ENCODE data around the gene STAMBP.
"Not testable (repeated sequence)": the region's sequence is repeated elsewhere in the genome, so short reads cannot be mapped to it uniquely, and the experiment has no call there.

Gene STAMBP

DNA sequence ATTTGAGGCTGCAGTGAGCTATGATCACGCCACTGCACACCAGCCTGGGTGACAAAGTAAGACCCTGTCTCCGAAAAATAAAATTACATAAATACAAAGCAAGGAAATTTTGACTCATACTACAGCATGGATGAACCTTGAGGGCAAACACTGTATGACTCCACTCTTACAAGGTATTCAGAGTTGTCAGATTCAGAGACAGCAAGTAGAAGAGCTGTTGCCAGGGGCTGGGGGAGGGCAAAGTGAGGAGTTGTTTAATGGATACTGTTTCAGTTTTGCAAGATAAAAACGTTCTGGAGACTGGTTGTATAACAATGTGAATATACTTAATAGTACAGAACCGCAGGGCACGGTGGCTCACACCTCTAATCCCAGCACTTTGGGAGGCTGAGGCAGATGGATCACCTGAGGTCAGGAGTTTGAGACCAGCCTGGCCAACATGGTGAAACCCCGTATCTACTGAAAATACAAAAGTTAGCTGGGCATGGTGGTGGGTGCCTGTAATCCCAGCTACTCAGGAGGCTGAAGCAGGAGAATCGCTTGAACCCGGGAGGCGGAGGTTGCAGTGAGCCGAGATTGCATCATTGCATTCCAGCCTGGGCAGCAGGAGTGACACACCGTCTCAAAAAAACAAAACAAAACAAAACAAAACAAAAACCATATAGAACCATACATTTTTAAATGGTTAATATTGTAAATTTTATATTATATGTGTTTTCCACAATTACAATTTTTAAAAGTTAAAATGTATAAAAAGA is 59.0 kb downstream of the STAMBP start:
- H3K4me1 Mint-ChIP-seq (ENCODE audit: low read depth), result peaks cover 13% of the 10 kb centered on the region
- not testable (repeated sequence) for DNase-seq (ENCODE audit: low spot score); H3K36me3 Mint-ChIP-seq (ENCODE audit: low read depth); H3K27ac Mint-ChIP-seq; H3K4me3 Mint-ChIP-seq; H3K9me3 Mint-ChIP-seq; H3K27me3 Mint-ChIP-seq (ENCODE audit: low read depth)

DNA sequence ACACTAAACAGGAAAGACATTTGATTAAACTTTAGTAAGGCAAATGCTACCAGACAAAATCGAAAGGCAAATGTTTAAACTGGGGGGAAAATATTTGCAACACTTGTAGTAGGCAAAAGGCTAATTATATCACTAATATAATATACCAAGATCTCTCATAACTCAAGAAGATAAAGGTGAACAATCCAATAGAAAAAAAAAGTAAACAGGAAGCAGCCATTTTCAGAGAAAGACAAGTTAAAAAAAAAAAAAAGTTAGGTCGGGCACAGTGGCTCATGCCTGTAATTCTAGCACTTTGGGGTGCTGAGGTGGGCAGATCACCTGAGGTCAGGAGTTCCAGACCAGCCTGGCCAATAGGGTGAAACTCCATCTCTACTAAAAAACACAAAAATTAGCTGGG is 59.6 kb downstream of the STAMBP start:
- Mint-ChIP-seq H3K27ac (peak overlapping the region; percentile 43), H3K27me3 (ENCODE audit: low read depth) (peaks cover 1% of the 10 kb centered on the region), H3K4me3 (no peak overlapping the region)

DNA sequence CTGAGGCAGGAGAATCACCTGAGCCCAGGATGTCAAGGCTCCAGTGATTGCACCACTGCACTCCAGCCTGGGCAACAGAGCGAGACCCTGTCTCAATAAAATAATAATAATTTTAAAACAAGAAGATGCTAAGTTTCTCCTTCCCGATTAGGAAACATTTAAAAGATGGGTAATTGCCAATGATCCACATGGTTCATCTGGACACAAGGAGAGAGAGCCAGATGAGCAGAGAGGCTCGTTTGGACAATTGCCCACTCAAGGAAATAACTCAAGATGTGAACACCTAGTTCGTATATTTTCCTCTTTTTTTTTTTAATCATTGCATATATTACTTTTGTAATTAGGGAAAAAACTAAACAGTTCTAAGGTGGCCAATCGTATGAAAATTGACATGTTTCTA is 60.4 kb downstream of the STAMBP start:
- H3K4me3 Mint-ChIP-seq, result no peak overlapping the region
- H3K27me3 Mint-ChIP-seq (ENCODE audit: low read depth), result no peaks in the 10 kb centered on the region
- H3K9me3 Mint-ChIP-seq, result no peaks in the 10 kb centered on the region
- peaks cover 18% of the 10 kb centered on the region for H3K4me1 Mint-ChIP-seq (ENCODE audit: low read depth)
- no peaks in the 10 kb centered on the region for H3K36me3 Mint-ChIP-seq (ENCODE audit: low read depth)
- DNase-seq (ENCODE audit: low spot score), result no peak
- H3K27ac Mint-ChIP-seq, result no peak overlapping the region

More for the DNA sequence above, 59.6 kb downstream of the STAMBP start:
- Mint-ChIP-seq H3K36me3 (ENCODE audit: low read depth) (no peaks in the 10 kb centered on the region), H3K9me3 (no peaks in the 10 kb centered on the region), H3K4me1 (ENCODE audit: low read depth) (peaks cover 13% of the 10 kb centered on the region)
- DNase-seq (ENCODE audit: low spot score), result no peak

DNA sequence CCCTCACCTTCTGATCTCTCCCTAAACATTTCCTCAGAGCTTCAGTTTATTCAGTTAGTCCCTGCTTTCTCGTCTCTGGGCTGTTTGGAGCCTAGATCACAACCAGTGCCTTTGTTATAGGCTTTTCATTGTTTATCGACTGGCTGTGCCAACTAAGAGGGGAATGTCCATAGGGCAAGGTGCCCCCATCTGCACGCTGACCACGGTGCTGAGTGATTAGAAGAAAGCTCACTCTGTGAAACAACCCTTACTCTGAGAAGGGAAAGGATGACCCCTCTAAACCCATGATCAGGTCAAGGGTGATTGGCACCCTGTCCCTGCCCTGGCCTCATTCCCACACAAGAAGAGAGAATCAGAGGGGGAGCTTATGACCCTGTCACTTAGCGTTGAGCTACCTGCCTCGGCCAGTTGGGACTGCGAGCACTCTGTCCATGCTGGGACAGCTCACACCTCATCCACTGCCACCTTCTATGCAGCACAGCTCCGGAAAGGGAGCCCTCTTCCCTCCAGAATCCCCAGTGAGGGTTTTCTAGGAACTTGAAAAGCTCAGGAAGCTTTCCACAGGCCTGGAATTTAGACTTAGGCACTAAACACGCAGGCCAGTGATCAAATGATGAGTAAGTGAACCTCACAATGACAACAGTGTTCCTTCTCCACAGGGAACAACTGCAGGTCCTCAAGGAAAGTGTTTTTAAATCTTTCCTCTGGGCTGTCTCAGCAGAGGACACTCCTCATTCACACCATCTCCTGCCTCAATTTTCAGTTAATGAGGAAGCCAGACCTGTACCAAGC is 61.7 kb downstream of the STAMBP start:
- Mint-ChIP-seq H3K27ac (no peak overlapping the region), H3K9me3 (no peaks in the 10 kb centered on the region), H3K4me3 (no peak overlapping the region), H3K4me1 (ENCODE audit: low read depth) (peaks cover 24% of the 10 kb centered on the region), H3K27me3 (ENCODE audit: low read depth) (no peaks in the 10 kb centered on the region), H3K36me3 (ENCODE audit: low read depth) (no peaks in the 10 kb centered on the region)
- no peak for DNase-seq (ENCODE audit: low spot score)

- Mint-ChIP-seq H3K36me3 (ENCODE audit: low read depth) (no peaks in the 10 kb centered on the region), H3K9me3 (no peaks in the 10 kb centered on the region), H3K4me1 (ENCODE audit: low read depth) (peaks cover 26% of the 10 kb centered on the region), H3K4me3 (no peak overlapping the region), H3K27me3 (ENCODE audit: low read depth) (no peaks in the 10 kb centered on the region), H3K27ac (no peak overlapping the region)
- no peak for DNase-seq (ENCODE audit: low spot score)
Measured at GRCh38 chr2:73891276-73891901, 62.6 kb downstream of the STAMBP start.

DNA sequence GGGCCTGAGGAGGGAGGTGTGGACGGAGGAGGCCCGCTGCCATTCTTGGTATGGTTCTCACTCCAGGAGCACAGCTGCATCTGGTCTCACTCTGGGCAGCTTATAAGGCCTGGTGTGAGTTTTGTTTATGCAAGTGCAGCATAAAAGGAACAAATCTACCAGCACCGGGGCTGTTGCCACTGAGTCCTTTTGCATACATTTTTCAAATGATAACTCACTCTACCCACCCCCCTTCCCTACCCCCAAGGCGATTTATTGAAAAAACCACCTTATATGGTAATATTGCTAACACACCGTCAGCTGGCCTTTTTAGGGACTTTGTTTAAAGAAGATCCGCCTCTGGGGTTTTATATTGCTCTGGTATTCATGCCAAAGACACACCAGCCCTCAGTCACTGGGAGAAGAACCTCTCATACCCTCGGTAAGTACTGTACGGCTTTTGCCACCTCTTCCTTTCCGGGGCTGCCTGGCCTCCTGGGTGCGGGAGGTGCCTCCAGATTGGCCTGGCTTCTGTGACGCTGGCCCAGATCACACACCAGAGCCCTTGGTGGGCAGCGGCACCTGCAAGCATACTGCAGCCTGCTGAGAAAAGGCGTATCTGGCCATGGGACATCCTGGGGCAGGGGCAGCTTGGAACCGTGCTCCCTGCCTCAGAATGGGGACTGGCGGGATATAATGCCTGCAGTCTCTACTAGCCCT is 64.0 kb downstream of the STAMBP start, which contains the start of gene ACTG2:
ACTG2 (plus strand) TSS at position 378 of the 699 bp plus-strand sequence. CDS start 8,304 bp downstream, outside the sequence.
- Mint-ChIP-seq H3K4me1 (ENCODE audit: low read depth) (peaks cover 37% of the 10 kb centered on the region), H3K27ac (no peak within 1 kb of the TSS), H3K27me3 (ENCODE audit: low read depth) (no peaks in the 10 kb centered on the region), H3K9me3 (no peaks in the 10 kb centered on the region), H3K36me3 (ENCODE audit: low read depth) (no peaks in the 10 kb centered on the region), H3K4me3 (no peak within 1 kb of the TSS)
- DNase-seq (ENCODE audit: low spot score), result no peak

DNA sequence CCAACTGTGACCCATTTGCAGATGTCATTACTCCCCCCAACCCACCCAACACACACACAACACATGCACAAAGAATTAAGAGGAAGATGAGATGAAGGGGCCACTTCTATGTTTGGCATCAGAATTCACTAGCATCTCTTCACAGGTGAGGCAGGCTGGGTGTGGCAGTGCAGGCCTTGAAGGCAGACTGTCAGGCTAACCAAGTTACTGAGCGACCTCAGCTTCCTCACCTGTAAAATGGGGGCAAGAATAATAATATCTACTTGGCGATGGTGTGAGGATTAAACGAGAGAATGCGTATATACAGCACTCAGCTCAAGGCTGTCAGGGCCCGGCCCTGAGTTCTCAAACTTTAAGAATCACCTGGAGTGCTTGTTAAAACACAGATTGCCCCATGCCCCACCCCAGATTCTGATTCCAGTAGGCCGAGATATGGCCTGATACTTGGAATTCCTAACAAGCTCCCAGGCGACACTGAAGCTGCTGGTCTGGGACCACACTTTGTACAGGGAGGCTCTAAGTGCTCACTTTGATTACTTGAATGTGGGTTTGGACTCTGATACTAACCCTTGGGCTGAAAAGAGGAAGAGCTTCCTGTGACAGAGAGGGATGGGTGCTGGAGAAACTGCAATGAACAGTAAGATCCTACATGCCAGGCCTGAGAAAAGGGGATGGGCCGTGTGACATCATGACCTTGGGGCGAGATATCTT is 65.2 kb downstream of the STAMBP start:
- Mint-ChIP-seq H3K4me3 (no peak overlapping the region), H3K27ac (no peak overlapping the region), H3K27me3 (ENCODE audit: low read depth) (no peaks in the 10 kb centered on the region), H3K9me3 (no peaks in the 10 kb centered on the region), H3K36me3 (ENCODE audit: low read depth) (no peaks in the 10 kb centered on the region), H3K4me1 (ENCODE audit: low read depth) (peaks cover 32% of the 10 kb centered on the region)
- DNase-seq (ENCODE audit: low spot score), result no peak

DNA sequence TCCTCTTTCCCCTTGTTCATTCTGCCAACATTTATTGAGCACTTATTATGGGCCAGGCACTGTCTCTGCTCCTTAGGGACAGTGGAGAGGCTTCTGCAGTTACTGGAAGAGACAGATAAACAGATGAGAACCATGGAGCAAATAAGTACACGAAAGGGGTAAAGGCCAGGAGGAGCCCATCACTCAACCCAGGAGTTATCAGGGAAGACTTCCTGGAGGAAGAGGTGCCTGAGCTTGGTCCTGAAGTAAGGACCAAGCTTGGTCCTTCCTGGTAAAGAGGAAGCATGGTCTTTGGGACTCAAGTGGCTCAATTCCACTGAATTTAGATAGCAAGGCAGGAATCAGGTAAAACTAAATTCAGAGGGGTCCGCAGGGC is 65.7 kb downstream of the STAMBP start:
- DNase-seq (ENCODE audit: low spot score), result no peak
- H3K27me3 Mint-ChIP-seq (ENCODE audit: low read depth), result no peaks in the 10 kb centered on the region
- H3K27ac Mint-ChIP-seq, result peak overlapping the region; percentile 24
- peaks cover 32% of the 10 kb centered on the region for H3K4me1 Mint-ChIP-seq (ENCODE audit: low read depth)
- no peaks in the 10 kb centered on the region for H3K9me3 Mint-ChIP-seq
- no peaks in the 10 kb centered on the region for H3K36me3 Mint-ChIP-seq (ENCODE audit: low read depth)
- H3K4me3 Mint-ChIP-seq, result no peak overlapping the region

- Mint-ChIP-seq H3K4me3 (no peak overlapping the region), H3K27me3 (ENCODE audit: low read depth) (no peaks in the 10 kb centered on the region), H3K27ac (peak overlapping the region; percentile 24), H3K9me3 (no peaks in the 10 kb centered on the region), H3K4me1 (ENCODE audit: low read depth) (peaks cover 32% of the 10 kb centered on the region), H3K36me3 (ENCODE audit: low read depth) (no peaks in the 10 kb centered on the region)
- DNase-seq (ENCODE audit: low spot score), result no peak
Measured at GRCh38 chr2:73894877-73895276, 66.1 kb downstream of the STAMBP start.

GRCh38 chr2:73895473-73895872 is 66.7 kb downstream of the STAMBP start:
- Mint-ChIP-seq H3K9me3 (no peaks in the 10 kb centered on the region), H3K4me1 (ENCODE audit: low read depth) (peaks cover 32% of the 10 kb centered on the region), H3K27me3 (ENCODE audit: low read depth) (no peaks in the 10 kb centered on the region), H3K36me3 (ENCODE audit: low read depth) (no peaks in the 10 kb centered on the region), H3K27ac (no peak overlapping the region), H3K4me3 (no peak overlapping the region)
- no peak for DNase-seq (ENCODE audit: low spot score)

DNA sequence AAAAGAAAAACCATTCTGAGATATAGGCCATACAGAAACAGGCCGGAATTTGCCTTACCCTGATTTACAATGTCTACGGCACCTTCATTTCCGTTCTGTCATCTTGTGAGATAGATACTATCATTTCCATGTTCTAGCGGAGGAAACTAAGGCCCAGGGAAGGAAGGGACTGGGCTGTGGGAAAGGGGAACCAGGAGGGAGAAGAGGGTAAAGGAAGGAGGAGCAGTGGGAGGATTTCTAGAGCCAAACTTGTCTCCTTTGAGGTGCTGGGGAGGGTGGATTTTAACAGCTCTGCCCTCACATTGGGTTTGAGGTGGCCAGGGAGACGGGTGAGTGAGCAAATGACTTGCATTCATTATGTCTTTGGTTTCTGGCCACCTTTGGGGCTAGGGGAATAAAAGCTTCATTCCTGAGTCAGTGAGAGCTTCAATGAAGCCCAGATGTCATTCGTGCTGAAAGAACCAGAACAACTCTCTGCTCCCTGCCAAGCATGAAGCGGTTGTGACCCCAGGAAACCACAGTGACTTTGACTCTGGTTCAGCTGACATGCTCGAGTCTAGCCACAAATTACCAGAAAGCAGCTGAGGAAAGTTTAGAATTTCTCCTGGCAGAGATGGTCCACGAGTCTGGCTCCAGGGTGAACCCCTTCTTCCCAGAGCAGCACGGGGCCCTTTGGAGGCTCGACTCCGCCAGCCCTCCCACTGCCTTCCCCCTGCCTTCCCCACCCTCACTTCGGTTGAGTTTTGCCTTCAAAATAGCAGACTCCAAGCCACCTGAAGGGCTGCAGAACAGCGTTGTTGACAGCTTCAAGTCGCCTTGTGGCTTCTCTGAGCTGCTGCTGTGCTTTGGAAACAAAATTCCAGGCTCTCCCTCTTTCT is 67.8 kb downstream of the STAMBP start:
- Mint-ChIP-seq H3K9me3 (no peaks in the 10 kb centered on the region), H3K4me1 (ENCODE audit: low read depth) (peaks cover 32% of the 10 kb centered on the region), H3K36me3 (ENCODE audit: low read depth) (no peaks in the 10 kb centered on the region), H3K27ac (peak overlapping the region; percentile 88), H3K4me3 (peak overlapping the region; percentile 63), H3K27me3 (ENCODE audit: low read depth) (no peaks in the 10 kb centered on the region)
- DNase-seq (ENCODE audit: low spot score), result peak; percentile 50

GRCh38 chr2:73897240-73897583 is 68.5 kb downstream of the STAMBP start:
- DNase-seq (ENCODE audit: low spot score), result no peak
- H3K27ac Mint-ChIP-seq, result peak overlapping the region; percentile 88
- H3K4me1 Mint-ChIP-seq (ENCODE audit: low read depth), result peaks cover 37% of the 10 kb centered on the region
- H3K9me3 Mint-ChIP-seq, result no peaks in the 10 kb centered on the region
- no peaks in the 10 kb centered on the region for H3K27me3 Mint-ChIP-seq (ENCODE audit: low read depth)
- no peaks in the 10 kb centered on the region for H3K36me3 Mint-ChIP-seq (ENCODE audit: low read depth)
- peak overlapping the region; percentile 63 for H3K4me3 Mint-ChIP-seq
